ENCODE results near the gene APBA2.

DNA sequence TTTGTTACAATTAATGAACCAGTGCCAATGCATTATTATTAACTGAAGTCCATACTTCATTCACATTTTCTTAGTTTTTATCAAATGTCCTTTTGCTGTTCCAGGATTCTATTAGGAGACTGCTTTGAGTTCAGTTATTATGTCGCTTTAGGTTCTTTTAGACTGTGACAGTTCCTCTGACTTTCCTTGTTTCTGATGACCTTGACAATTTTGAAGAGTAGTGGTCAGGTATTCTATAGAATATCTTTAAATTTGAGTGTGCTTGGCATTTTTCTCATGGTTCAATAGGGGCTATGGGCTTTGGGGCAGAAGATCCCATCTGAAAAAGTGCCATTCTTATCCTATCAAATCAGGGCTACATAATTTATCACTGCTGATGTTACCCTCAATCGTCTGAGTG, 126.3 kb downstream of the APBA2 start:
- TF ChIP-seq EZH2 (optimal IDR thresholded peaks at IDR 0.05; ENCODE audit: low read depth, low read length): no peak
- TF ChIP-seq, protein P1, sequence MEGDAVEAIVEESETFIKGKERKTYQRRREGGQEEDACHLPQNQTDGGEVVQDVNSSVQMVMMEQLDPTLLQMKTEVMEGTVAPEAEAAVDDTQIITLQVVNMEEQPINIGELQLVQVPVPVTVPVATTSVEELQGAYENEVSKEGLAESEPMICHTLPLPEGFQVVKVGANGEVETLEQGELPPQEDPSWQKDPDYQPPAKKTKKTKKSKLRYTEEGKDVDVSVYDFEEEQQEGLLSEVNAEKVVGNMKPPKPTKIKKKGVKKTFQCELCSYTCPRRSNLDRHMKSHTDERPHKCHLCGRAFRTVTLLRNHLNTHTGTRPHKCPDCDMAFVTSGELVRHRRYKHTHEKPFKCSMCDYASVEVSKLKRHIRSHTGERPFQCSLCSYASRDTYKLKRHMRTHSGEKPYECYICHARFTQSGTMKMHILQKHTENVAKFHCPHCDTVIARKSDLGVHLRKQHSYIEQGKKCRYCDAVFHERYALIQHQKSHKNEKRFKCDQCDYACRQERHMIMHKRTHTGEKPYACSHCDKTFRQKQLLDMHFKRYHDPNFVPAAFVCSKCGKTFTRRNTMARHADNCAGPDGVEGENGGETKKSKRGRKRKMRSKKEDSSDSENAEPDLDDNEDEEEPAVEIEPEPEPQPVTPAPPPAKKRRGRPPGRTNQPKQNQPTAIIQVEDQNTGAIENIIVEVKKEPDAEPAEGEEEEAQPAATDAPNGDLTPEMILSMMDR (IDR thresholded peaks at IDR 0.05; ENCODE audit: low read length): no peak

Measured in MM.1S (cell line).